Measurements from ENCODE around the gene LDB2. TPM values are rescaled to one million over a fixed set of nuclear protein-coding genes. Genes with fewer than 3 reads are reported as not detected.

LDB2 gene
- 10 to 100 TPM in 3 of 4 donors, 1 to 10 TPM in 1; 7.0 to 26.4 (median 18.1) TPM for total RNA-seq

DNA sequence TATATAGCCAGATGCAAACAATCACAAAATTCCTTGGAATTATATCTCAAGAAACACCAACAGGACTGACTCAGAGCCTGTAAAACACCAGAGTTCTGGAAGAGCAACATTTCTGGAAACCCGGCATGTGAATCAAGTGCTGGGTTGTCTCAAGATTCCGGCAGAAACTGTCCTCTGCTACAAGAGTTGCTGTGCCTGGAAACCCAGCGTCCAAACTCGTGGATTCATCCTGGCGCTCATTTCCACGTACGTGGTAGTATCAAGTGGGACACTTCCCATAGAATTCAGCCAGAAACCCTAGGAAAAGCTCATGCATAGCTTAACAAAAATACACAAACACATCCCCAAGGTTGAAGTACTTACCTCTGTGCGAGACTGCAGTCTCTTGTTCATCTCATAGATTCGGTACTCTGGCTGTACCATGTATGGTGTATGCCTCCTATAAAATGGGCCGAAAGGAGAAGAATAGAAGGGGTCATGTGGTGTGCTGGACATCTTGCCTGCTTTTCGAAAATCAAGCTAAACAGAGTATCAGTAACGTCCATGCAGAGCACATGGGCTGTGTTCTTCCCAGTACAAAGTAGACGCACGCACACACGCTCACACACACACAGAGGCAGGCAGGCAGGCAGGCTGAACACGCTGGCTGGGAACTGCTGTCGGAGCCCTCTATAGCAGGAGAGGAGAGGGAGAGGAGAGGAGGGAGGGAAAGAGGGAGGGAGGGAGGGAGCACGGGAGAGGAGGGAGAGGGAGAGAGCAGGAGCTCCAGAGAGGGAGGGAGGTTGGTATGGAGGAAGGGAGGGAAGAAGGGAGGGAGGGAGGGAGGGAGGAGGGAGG, at the start of gene LDB2:
Gene LDB2 (minus strand): TSS at position 655 of the 837 bp plus-strand sequence.
- in situ Hi-C loops (cut with MboI; ENCODE audit: low sequenced_read_pairs in 4 of 4) (no loop called here), intact Hi-C loops (cut with DNase I; ENCODE audit: low total_unique reads) (no loop called here)
- Histone ChIP-seq H3K27ac (peak within 1 kb of the TSS; percentile 60 to 75 (median 69)), H3K36me3 (no peaks in the 10 kb centered on the region), H3K4me3 (peak within 1 kb of the TSS; percentile 49 to 59 (median 54)), H3K9me3 (no peaks in the 10 kb centered on the region), H3K4me1 (no peaks in the 10 kb centered on the region), H3K27me3 (peaks cover 0 to 2% (median 0%) of the 10 kb centered on the region in 3 donors)
- ATAC-seq: peak; percentile 46 to 54
- DNase-seq: peak in 1 of 2 donors; percentile 19
- no peak for TF ChIP-seq POLR2A (IDR thresholded peaks at IDR 0.05)
- TF ChIP-seq, protein P1, sequence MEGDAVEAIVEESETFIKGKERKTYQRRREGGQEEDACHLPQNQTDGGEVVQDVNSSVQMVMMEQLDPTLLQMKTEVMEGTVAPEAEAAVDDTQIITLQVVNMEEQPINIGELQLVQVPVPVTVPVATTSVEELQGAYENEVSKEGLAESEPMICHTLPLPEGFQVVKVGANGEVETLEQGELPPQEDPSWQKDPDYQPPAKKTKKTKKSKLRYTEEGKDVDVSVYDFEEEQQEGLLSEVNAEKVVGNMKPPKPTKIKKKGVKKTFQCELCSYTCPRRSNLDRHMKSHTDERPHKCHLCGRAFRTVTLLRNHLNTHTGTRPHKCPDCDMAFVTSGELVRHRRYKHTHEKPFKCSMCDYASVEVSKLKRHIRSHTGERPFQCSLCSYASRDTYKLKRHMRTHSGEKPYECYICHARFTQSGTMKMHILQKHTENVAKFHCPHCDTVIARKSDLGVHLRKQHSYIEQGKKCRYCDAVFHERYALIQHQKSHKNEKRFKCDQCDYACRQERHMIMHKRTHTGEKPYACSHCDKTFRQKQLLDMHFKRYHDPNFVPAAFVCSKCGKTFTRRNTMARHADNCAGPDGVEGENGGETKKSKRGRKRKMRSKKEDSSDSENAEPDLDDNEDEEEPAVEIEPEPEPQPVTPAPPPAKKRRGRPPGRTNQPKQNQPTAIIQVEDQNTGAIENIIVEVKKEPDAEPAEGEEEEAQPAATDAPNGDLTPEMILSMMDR (IDR thresholded peaks at IDR 0.05 in 4 of 5, conservative IDR thresholded peaks at IDR 0.05 in 1 of 5): no peak

DNA sequence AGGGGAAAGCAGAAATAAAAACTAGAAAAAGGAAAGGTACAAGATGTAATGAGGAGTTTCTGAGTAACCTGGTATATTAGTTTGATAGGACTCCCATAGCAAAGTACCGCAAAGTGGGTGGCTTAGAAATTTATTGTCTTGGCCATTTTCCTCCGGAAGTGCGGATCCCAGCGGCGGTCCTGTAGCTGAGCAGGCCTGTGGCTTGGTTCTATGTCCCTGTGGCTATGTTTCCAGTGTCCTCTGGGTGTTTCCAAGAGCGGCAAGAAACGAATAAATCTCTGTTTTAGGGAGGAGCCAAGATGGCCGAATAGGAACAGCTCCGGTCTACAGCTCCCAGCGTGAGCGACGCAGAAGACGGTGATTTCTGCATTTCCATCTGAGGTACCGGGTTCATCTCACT, 44.0 kb upstream of the LDB2 start:
- no peaks in the 10 kb centered on the region for H3K27me3 ChIP-seq
- no peaks in the 10 kb centered on the region for H3K36me3 ChIP-seq
- H3K27ac ChIP-seq: no peak overlapping the region
- ATAC-seq (no peak), DNase-seq (no peak)
- intact Hi-C loops (cut with DNase I; ENCODE audit: low total_unique reads) (no loop called here), in situ Hi-C loops (cut with MboI; ENCODE audit: low sequenced_read_pairs in 4 of 4) (no loop called here)
- no peaks in the 10 kb centered on the region for H3K4me1 ChIP-seq
- no peak for TF ChIP-seq POLR2A (IDR thresholded peaks at IDR 0.05)
- TF ChIP-seq, protein P1 (IDR thresholded peaks at IDR 0.05 in 4 of 5, conservative IDR thresholded peaks at IDR 0.05 in 1 of 5): no peak
- H3K9me3 ChIP-seq: no peaks in the 10 kb centered on the region
- no peak overlapping the region for H3K4me3 ChIP-seq

DNA sequence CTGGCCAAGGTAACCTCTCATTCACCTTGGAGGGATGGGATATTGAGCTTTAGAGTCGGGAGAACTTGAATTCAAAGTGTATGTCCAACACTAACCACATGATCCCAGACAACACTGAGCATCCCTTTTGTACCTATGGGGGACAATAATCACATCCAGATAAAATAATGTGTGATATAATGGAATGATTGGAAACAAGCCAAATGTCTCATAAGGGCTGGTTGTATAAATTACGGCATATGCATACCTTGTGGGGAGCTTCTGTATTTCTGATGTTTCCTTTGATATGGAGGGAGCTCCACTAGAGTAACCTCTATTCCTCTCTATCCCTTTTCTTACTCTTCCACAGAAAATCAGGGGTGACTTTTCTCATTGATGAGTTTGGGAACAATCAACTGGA, 40.7 kb upstream of the LDB2 start:
- TF ChIP-seq, protein P1 (IDR thresholded peaks at IDR 0.05 in 4 of 5, conservative IDR thresholded peaks at IDR 0.05 in 1 of 5): no peak
- no peak for TF ChIP-seq POLR2A (IDR thresholded peaks at IDR 0.05)
- no peak overlapping the region for H3K27ac ChIP-seq
- H3K4me3 ChIP-seq: no peak overlapping the region
- intact Hi-C loops (cut with DNase I; ENCODE audit: low total_unique reads) (no loop called here), in situ Hi-C loops (cut with MboI; ENCODE audit: low sequenced_read_pairs in 4 of 4) (no loop called here)
- H3K36me3 ChIP-seq: no peaks in the 10 kb centered on the region
- ATAC-seq: no peak
- no peaks in the 10 kb centered on the region for H3K27me3 ChIP-seq
- H3K4me1 ChIP-seq: no peaks in the 10 kb centered on the region
- H3K9me3 ChIP-seq: no peaks in the 10 kb centered on the region
- DNase-seq: no peak

- in situ Hi-C loops (cut with MboI; ENCODE audit: low sequenced_read_pairs in 4 of 4) (no loop called here), intact Hi-C loops (cut with DNase I; ENCODE audit: low total_unique reads) (no loop called here)
- Histone ChIP-seq H3K27ac (no peak overlapping the region), H3K36me3 (no peaks in the 10 kb centered on the region), H3K9me3 (no peaks in the 10 kb centered on the region), H3K4me3 (no peak overlapping the region), H3K27me3 (no peaks in the 10 kb centered on the region), H3K4me1 (no peaks in the 10 kb centered on the region)
- ATAC-seq (no peak), DNase-seq (no peak)
- TF ChIP-seq POLR2A (IDR thresholded peaks at IDR 0.05): no peak
- TF ChIP-seq, protein P1 (IDR thresholded peaks at IDR 0.05 in 4 of 5, conservative IDR thresholded peaks at IDR 0.05 in 1 of 5): no peak
These were observed 40.1 kb upstream of the LDB2 start for GRCh38 chr4:16938512-16939040.
